Measurements from ENCODE around the gene PSAP.

PSAP gene

GRCh38 chr10:71850021-71850742, 869 bp downstream of the PSAP start:
- H3K27ac ChIP-seq, result peak overlapping the region; percentile 93
- TF ChIP-seq CTCF (conservative IDR thresholded peaks at IDR 0.05), result no peak

DNA sequence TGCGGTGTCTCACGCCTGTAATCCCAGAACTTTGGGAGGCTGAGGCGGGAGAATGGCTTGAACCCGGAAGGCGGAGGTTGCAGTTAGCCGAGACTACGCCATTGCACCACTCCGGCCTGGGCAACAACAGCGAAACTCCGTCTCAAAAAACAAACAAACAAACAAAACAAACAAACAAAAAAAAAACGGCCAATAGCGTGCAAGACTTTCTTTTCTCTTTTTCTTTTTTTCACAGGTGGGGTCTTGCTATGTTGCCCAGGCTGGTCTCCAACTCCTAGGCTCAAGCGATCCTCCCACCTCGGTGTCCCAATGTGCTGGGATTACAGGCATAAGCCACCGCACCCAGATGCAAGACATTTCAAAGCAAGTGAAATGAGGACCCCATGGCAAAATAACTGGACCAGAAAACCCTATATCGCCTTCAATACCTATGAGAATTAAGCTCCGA, 1.6 kb downstream of the PSAP start:
- H3K27ac ChIP-seq, result peak overlapping the region; percentile 93; the same call in 1 of the 2 replicates
- no peak for TF ChIP-seq CTCF (conservative IDR thresholded peaks at IDR 0.05)

DNA sequence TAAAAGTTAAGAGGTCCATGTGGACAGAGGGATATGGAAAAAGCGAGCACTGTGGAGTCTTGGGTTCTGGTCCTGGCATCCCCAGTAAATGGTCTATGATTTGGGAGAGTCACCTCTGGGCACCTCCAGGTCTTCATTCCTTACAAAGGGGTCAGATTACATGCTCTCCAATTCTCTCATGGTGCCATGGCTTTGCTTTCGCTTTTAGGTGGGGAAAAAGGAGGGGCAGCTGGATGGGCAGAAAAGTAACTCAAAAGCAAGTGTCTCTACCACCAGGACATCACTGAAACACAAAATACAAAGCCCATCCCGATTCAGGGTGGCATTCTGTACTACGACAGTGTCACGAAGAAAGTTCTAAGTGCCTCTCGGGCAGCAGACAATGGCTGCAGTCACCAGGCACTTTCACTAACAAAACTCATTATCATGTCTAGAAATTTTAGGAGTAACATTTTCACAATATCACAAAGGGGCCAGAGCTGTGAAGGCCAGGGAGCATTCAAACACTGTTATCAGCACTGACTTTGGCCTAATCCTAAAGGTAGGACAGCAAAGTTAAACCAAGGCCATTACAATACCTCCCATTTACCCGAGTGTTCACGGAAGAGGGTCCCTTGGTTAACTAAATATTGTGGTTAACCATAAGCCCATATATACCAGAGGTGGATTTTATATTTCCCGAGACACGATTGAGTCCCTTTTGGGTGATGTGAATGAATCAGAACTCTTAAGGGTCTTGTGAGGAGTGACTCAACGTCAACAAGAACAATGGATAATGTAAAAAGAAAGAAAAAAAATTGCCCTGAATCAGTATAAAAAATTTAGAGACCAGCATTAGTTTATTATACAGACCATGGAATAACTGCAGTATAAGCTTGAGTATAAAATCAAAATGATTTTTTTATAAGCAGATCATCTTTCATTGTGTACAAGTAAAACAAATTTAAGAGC, 2.5 kb downstream of the PSAP start:
- TF ChIP-seq CTCF (conservative IDR thresholded peaks at IDR 0.05), result no peak
- H3K27ac ChIP-seq, result no peak overlapping the region

- TF ChIP-seq CTCF (conservative IDR thresholded peaks at IDR 0.05), result no peak
- H3K27ac ChIP-seq, result no peak overlapping the region
These were observed 3.6 kb downstream of the PSAP start for GRCh38 chr10:71847418-71847817.

DNA sequence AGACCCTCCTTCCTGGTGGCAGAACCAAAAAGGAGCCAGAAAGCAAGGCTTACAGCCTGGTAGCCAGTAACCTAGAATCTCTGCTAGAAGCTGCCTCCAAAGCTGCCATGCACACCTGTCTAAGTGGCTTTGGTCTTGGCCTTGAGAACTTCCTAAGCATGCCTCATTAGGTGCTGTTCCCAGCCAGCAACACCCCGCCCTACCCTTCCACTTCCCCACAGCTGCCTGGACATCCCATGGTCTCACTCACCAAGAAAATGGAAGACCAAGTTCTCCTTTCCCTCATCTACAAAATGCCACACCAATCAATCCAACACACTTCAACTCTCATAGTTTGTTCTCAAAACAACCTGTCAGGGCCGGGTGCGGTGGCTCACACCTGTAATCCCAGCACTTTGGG, 4.2 kb downstream of the PSAP start:
- no peak overlapping the region for H3K27ac ChIP-seq

DNA sequence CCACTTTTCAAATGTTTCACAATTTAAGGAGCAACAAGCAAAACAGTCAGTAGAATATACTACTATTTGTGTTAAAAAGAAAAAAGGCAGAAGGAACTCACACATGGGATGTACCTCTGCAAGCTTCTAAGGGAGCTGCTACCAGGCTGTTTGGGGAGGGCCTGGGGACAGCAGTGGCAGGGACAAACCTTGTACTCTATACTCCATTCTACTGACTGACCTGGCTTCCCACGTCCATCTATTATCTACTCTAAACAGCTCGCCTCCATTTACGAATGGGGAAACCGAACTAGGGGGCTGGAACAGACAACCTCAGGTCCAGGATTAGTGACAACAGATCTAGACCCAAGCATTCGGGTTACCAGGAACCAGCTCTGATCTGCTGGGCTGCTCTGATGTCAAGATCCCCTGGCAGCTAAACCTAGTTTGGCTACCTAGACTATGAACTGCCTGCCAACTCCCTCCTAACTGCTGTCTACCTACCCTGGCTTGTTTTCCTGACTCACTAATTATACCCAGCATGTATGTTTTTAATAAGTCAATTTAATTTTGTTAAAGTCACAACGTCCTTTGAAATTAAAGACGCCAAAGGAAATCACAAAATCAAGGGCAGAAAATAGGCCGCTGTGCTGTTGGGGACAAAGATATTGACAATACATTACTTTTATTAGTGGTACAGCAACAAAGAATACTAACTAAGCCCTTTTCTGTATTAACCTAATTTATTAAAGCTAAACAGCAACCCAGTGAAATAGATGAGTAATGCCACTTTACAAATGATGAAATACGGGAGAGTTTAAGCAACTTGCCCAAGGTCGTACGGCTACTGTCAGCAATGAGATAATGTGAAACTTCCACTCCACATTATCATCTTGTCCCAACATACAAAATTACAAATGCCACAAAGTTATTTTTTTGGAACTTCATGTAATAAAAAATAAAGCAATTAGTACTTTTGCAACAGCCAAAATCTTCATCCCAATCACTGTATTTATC, 5.3 kb downstream of the PSAP start:
- TF ChIP-seq CTCF (conservative IDR thresholded peaks at IDR 0.05), result no peak

More for the DNA sequence above, 4.2 kb downstream of the PSAP start:
- TF ChIP-seq CTCF (conservative IDR thresholded peaks at IDR 0.05), result no peak

More for the DNA sequence above, 5.3 kb downstream of the PSAP start:
- no peak overlapping the region for H3K27ac ChIP-seq
